ENCODE measurements around the gene FAM167B.

The FAM167B gene

GRCh38 chr1:32269744-32270143 lies 22.7 kb downstream of the FAM167B start:
- no peak for TF ChIP-seq TAF1 (IDR thresholded peaks at IDR 0.05; ENCODE audit: borderline replicate concordance, insufficient read depth, low read length)
- no peak for TF ChIP-seq FOXP2 (optimal IDR thresholded peaks at IDR 0.05; ENCODE audit: borderline replicate concordance, extremely low read depth, extremely low read length, insufficient read depth)
- no peak for TF ChIP-seq POLR2AphosphoS5 (IDR thresholded peaks at IDR 0.05; ENCODE audit: low read depth, low read length)
- TF ChIP-seq REST (IDR thresholded peaks at IDR 0.05; ENCODE audit: insufficient read depth in 1 of 2, low read depth in 2 of 2, low read length in 2 of 2): no peak
- no peak for TF ChIP-seq SIN3A (IDR thresholded peaks at IDR 0.05; ENCODE audit: borderline replicate concordance, insufficient read depth, low read length)

GRCh38 chr1:32272557-32273390 lies 25.8 kb downstream of the FAM167B start:
- TF ChIP-seq REST (IDR thresholded peaks at IDR 0.05; ENCODE audit: insufficient read depth in 1 of 2, low read depth in 2 of 2, low read length in 2 of 2): no peak
- TF ChIP-seq POLR2AphosphoS5 (IDR thresholded peaks at IDR 0.05; ENCODE audit: low read depth, low read length): no peak
- no peak for TF ChIP-seq FOXP2 (optimal IDR thresholded peaks at IDR 0.05; ENCODE audit: borderline replicate concordance, extremely low read depth, extremely low read length, insufficient read depth)
- TF ChIP-seq TAF1 (IDR thresholded peaks at IDR 0.05; ENCODE audit: borderline replicate concordance, insufficient read depth, low read length): no peak
- no peak for TF ChIP-seq SIN3A (IDR thresholded peaks at IDR 0.05; ENCODE audit: borderline replicate concordance, insufficient read depth, low read length)

GRCh38 chr1:32273391-32274208 lies 26.6 kb downstream of the FAM167B start:
- TF ChIP-seq POLR2AphosphoS5 (IDR thresholded peaks at IDR 0.05; ENCODE audit: low read depth, low read length): no peak

- no peak for TF ChIP-seq FOXP2 (optimal IDR thresholded peaks at IDR 0.05; ENCODE audit: borderline replicate concordance, extremely low read depth, extremely low read length, insufficient read depth)
- TF ChIP-seq SIN3A (IDR thresholded peaks at IDR 0.05; ENCODE audit: borderline replicate concordance, insufficient read depth, low read length): no peak
- TF ChIP-seq POLR2AphosphoS5 (IDR thresholded peaks at IDR 0.05; ENCODE audit: low read depth, low read length): no peak
- no peak for TF ChIP-seq REST (IDR thresholded peaks at IDR 0.05; ENCODE audit: insufficient read depth in 1 of 2, low read depth in 2 of 2, low read length in 2 of 2)
- no peak for TF ChIP-seq TAF1 (IDR thresholded peaks at IDR 0.05; ENCODE audit: borderline replicate concordance, insufficient read depth, low read length)
Measured at GRCh38 chr1:32274646-32275340, 27.8 kb downstream of the FAM167B start.

GRCh38 chr1:32275424-32275823 lies 28.4 kb downstream of the FAM167B start:
- TF ChIP-seq REST (IDR thresholded peaks at IDR 0.05; ENCODE audit: insufficient read depth in 1 of 2, low read depth in 2 of 2, low read length in 2 of 2): no peak
- no peak for TF ChIP-seq FOXP2 (optimal IDR thresholded peaks at IDR 0.05; ENCODE audit: borderline replicate concordance, extremely low read depth, extremely low read length, insufficient read depth)
- no peak for TF ChIP-seq POLR2AphosphoS5 (IDR thresholded peaks at IDR 0.05; ENCODE audit: low read depth, low read length)

All from PFSK-1 (cell line).